ENCODE measurements around the gene C2orf66. TPM values are rescaled to one million over a fixed set of nuclear protein-coding genes. Genes with fewer than 3 reads are reported as not detected.

C2orf66 gene
- total and polyA plus RNA-seq, 7 donors = 0.03 TPM; not detected in 6

- peak overlapping the region; percentile 80 for H3K4me3 ChIP-seq
- WGBS, 3 donors = 5 to 6% (median 6%) methylated on average over 10 of the region's 10 CpGs
- ATAC-seq (peak in 1 of 4 donors; percentile 40), DNase-seq (no peak)
- intact Hi-C loops (cut with DNase I) = loop anchor here in 1 of 2 donors (2.0 kb wide), 1 partner anchor 128 kb away; the partner anchor contains the start of gene PGAP1
- no peak for TF ChIP-seq CTCF (IDR thresholded peaks at IDR 0.05)
- H3K27ac ChIP-seq = peak overlapping the region; percentile 77
- peaks cover 0 to 33% of the 10 kb centered on the region in 2 donors for H3K36me3 ChIP-seq (ENCODE audit: insufficient read depth in 1 of 2, low read depth in 1 of 2)
- peaks cover 0 to 4% (median 0%) of the 10 kb centered on the region in 3 donors for H3K27me3 ChIP-seq (ENCODE audit: insufficient read depth in 3 of 3, low read length in 2 of 3)
- no peaks in the 10 kb centered on the region for H3K9me3 ChIP-seq
- H3K4me1 ChIP-seq = peaks cover 22% of the 10 kb centered on the region
Measured at GRCh38 chr2:196798980-196799379, 10.2 kb downstream of the C2orf66 start.

DNA sequence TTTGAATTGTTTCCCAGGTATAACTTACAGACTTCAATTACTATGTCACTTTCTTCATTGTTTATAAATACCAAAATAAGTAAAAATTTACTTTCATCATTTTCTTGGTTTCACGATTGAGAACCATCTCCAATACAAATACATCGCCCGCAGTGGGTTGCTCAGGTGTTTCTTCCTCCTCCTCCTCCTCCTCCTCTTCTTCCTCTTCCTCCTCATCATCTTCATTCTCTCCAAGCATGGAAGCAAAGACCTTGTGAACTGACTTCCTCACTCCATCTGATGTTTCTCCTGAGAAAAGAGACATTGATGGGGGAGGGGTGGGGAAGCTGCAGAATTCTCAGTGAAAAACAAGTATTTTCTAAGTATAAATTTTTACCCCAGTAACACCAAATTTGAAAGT, 16.3 kb downstream of the C2orf66 start:
- intact Hi-C loops (cut with DNase I) = no loop called here
- WGBS, 3 donors = 90 to 96% (median 92%) methylated on average over 3 of the region's 3 CpGs

DNA sequence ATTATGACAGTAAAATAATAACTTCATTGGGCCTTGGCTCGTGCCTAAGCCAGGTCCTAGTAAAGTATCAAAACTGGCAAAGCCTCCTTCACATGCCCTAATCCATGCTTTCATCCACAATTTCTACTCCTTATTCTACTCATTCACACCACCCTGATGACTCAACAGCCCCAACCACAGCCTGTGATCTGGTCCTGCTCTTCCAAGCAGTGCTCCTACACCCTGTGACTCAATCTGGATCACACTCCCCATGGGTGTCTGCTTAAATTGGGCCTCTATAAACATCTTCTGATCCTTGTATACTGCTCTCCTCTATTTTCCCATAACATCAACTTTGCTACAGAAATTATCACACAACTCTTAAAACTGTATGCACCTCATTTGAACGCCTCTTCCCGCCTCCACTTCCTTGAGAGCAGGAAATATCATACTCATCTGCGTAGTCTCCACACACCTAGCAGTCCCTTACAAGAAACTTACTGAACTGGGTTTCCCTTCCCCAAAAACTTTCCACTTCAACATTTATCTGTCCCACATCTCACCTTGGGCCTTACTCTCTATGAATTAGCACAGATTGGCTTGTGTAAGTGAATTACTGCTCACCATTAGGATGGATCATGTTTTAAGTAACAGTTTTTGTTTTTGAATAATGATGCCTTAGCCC, 25.6 kb downstream of the C2orf66 start:
- 93 to 96% (median 95%) methylated on average over 4 of the region's 4 CpGs for WGBS, 3 donors
- intact Hi-C loops (cut with DNase I) = loop anchor here in 1 of 2 donors (10.0 kb wide), 1 partner anchor 621 kb away; no protein-coding TSS in a partner anchor
- peaks cover 9 to 96% of the 10 kb centered on the region in 2 donors for H3K36me3 ChIP-seq (ENCODE audit: insufficient read depth in 1 of 2, low read depth in 1 of 2)
- H3K4me3 ChIP-seq = no peak overlapping the region
- no peak overlapping the region for H3K27ac ChIP-seq
- TF ChIP-seq CTCF (IDR thresholded peaks at IDR 0.05) = no peak
- DNase-seq (no peak), ATAC-seq (no peak)
- no peaks in the 10 kb centered on the region for H3K4me1 ChIP-seq
- no peaks in the 10 kb centered on the region for H3K9me3 ChIP-seq
- no peaks in the 10 kb centered on the region for H3K27me3 ChIP-seq (ENCODE audit: insufficient read depth in 3 of 3, low read length in 2 of 3)

More for the DNA sequence above, 16.3 kb downstream of the C2orf66 start:
- ATAC-seq (no peak), DNase-seq (no peak)
- peaks cover 12 to 94% of the 10 kb centered on the region in 2 donors for H3K36me3 ChIP-seq (ENCODE audit: insufficient read depth in 1 of 2, low read depth in 1 of 2)
- no peak overlapping the region for H3K27ac ChIP-seq
- H3K4me1 ChIP-seq = peaks cover 14% of the 10 kb centered on the region
- H3K27me3 ChIP-seq (ENCODE audit: insufficient read depth in 3 of 3, low read length in 2 of 3) = no peaks in the 10 kb centered on the region
- no peak overlapping the region for H3K4me3 ChIP-seq
- TF ChIP-seq CTCF (IDR thresholded peaks at IDR 0.05) = no peak
- no peaks in the 10 kb centered on the region for H3K9me3 ChIP-seq

DNA sequence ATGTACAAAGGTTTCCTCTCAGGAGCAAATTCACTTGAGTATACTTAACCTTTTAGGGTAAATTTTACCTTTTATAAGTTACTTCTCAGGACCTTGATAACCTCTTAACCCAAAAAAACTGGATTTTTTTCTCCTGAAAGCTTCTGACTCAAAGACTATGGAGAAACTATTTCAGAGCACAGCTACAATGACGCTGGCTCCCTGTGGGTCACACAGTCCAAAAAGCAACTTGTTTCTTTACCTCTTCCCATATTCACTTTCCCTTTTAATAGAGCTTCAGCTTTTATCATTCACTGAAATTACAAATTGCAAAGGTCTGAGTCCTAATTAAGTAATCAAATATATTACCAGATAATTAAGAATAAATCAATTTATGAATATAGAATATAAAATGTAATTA, 42.1 kb downstream of the C2orf66 start:
- no peak for ATAC-seq
- intact Hi-C loops (cut with DNase I) = no loop called here
- H3K4me1 ChIP-seq = no peaks in the 10 kb centered on the region
- TF ChIP-seq CTCF (IDR thresholded peaks at IDR 0.05) = no peak
- peaks cover 4 to 99% of the 10 kb centered on the region in 2 donors for H3K36me3 ChIP-seq (ENCODE audit: insufficient read depth in 1 of 2, low read depth in 1 of 2)
- WGBS, 3 donors = 91 to 97% (median 93%) methylated on average over 1 of the region's 1 CpG
- DNase-seq = no peak
- H3K4me3 ChIP-seq = no peak overlapping the region
- H3K27ac ChIP-seq = no peak overlapping the region
- no peaks in the 10 kb centered on the region for H3K9me3 ChIP-seq
- H3K27me3 ChIP-seq (ENCODE audit: insufficient read depth in 3 of 3, low read length in 2 of 3) = no peaks in the 10 kb centered on the region

DNA sequence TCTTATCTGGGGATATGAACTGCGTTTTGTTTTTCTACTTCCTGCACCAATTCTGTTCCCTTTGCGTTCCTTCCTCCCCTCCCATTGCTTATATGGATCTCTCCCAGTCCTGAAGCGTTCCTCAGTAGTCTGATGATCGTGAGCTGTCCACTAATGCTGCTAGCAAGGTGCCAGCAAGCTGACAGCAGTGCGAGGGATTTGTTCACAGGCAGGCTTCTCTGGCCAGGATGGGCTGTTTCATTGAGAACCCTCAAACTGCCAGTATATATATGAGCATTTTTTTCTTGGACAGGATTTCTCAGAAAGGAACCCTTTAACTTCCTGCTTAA, 49.8 kb downstream of the C2orf66 start:
- DNase-seq (no peak), ATAC-seq (no peak)
- TF ChIP-seq CTCF (IDR thresholded peaks at IDR 0.05) = no peak
- peaks cover 0 to 25% of the 10 kb centered on the region in 2 donors for H3K36me3 ChIP-seq (ENCODE audit: insufficient read depth in 1 of 2, low read depth in 1 of 2)
- intact Hi-C loops (cut with DNase I) = no loop called here
- peaks cover 14% of the 10 kb centered on the region for H3K9me3 ChIP-seq
- H3K4me1 ChIP-seq = no peaks in the 10 kb centered on the region
- WGBS, 3 donors = 70 to 78% (median 77%) methylated on average over 5 of the region's 5 CpGs
- no peaks in the 10 kb centered on the region for H3K27me3 ChIP-seq (ENCODE audit: insufficient read depth in 3 of 3, low read length in 2 of 3)
- H3K4me3 ChIP-seq = no peak overlapping the region
- H3K27ac ChIP-seq = no peak overlapping the region

All from psoas muscle (tissue), 8 donors.